Chondrocyte (in vitro differentiated cells): Measurements from ENCODE around the gene C4orf33. TPM values are rescaled to one million over a fixed set of nuclear protein-coding genes. Genes with fewer than 3 reads are reported as not detected.

Source experiments
- DNase-seq: peaks from one replicate; pipeline ENCODE4 v3.0.0; 2021; ENCODE audit warnings: mixed read lengths, low spot score
- H3K27ac Mint-ChIP-seq: one replicate; pipeline ENCODE4 v1.8.0; 2021; ENCODE audit warnings: mild to moderate bottlenecking, moderate library complexity, mixed read lengths; ENCODE audit not compliant: unreplicated experiment
- H3K27me3 Mint-ChIP-seq: 2 replicates; pipeline ENCODE4 v1.8.0; 2021; ENCODE audit warnings: low read depth, mixed read lengths
- H3K36me3 Mint-ChIP-seq: 2 replicates; pipeline ENCODE4 v1.8.0; 2021; ENCODE audit warnings: low read depth, mixed read lengths
- H3K4me1 Mint-ChIP-seq: 2 replicates; pipeline ENCODE4 v1.8.0; 2021; ENCODE audit warnings: low read depth, mild to moderate bottlenecking, mixed read lengths
- H3K4me3 Mint-ChIP-seq: one replicate; pipeline ENCODE4 v1.8.0; 2021; ENCODE audit warnings: mild to moderate bottlenecking, moderate library complexity, mixed read lengths; ENCODE audit not compliant: unreplicated experiment
- H3K9me3 Mint-ChIP-seq: 2 replicates; pipeline ENCODE4 v1.8.0; 2021; ENCODE audit warnings: low read depth, mixed read lengths
- total RNA-seq: library from RNA; stranded (reverse); gene quantifications from 3 replicates; pipeline ENCODE4 v1.2.1, GENCODE V29; 2021
- TF ChIP-seq, protein P1 (sequence below): fragments of 200-600 bp; sonication (generic); IDR thresholded peaks from 2 replicates; pipeline ENCODE4 v1.5.0; 2021; ENCODE audit warnings: antibody characterized with exemption, mild to moderate bottlenecking, moderate library complexity

The C4orf33 gene
- total RNA-seq, 1 donor from 2014 or later: 7.9 TPM

DNA sequence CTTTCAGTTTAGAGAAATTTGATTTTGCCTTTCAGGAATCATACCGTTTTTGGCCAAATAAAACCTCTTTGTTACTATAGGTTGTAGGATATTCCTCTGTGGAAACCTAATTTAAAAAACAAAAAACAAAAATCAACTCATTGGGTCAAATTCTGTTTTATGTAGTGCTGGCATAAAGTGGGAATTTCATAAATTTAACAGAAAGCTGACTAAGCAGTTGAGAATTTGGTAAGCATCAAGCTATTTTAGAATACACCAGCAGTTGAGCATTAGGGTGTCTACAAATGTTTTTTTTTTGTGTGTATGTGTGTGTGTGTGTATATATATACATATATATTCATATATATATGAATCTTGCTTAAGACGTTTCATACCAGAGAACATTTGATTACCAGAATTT lies 47.4 kb downstream of the C4orf33 start:
- TF ChIP-seq, protein P1, sequence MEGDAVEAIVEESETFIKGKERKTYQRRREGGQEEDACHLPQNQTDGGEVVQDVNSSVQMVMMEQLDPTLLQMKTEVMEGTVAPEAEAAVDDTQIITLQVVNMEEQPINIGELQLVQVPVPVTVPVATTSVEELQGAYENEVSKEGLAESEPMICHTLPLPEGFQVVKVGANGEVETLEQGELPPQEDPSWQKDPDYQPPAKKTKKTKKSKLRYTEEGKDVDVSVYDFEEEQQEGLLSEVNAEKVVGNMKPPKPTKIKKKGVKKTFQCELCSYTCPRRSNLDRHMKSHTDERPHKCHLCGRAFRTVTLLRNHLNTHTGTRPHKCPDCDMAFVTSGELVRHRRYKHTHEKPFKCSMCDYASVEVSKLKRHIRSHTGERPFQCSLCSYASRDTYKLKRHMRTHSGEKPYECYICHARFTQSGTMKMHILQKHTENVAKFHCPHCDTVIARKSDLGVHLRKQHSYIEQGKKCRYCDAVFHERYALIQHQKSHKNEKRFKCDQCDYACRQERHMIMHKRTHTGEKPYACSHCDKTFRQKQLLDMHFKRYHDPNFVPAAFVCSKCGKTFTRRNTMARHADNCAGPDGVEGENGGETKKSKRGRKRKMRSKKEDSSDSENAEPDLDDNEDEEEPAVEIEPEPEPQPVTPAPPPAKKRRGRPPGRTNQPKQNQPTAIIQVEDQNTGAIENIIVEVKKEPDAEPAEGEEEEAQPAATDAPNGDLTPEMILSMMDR: no peak
- Mint-ChIP-seq H3K27me3 (no peaks in the 10 kb centered on the region), H3K9me3 (no peaks in the 10 kb centered on the region), H3K27ac (no peak overlapping the region), H3K4me3 (no peak overlapping the region), H3K4me1 (peaks cover 15% of the 10 kb centered on the region), H3K36me3 (no peaks in the 10 kb centered on the region)
- no peak for DNase-seq

DNA sequence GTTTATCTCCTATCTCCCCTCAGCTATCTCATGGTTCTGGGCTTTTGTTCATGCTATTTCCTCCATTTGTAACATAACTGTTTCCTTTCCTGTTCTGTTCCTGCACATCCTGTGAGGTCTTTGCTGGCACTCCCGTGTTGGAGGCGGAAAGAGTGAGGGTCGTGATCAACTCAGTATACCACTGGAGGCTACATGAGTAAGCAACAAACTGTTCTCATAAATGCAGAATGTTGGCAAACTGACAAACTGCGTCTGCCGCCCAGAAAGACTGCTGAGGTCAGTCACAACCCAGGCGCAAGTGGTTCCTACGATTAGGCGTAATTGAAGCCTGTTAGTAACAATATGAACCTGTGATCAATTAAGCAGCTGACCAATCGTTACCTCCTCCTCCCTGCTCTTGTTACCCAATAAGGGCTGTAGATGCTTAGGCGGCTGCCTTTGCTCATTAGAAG lies 48.8 kb downstream of the C4orf33 start:
- no peaks in the 10 kb centered on the region for H3K27me3 Mint-ChIP-seq
- no peaks in the 10 kb centered on the region for H3K36me3 Mint-ChIP-seq
- DNase-seq: no peak
- H3K4me1 Mint-ChIP-seq: peaks cover 15% of the 10 kb centered on the region
- TF ChIP-seq, protein P1: no peak
- no peak overlapping the region for H3K27ac Mint-ChIP-seq
- no peaks in the 10 kb centered on the region for H3K9me3 Mint-ChIP-seq
- no peak overlapping the region for H3K4me3 Mint-ChIP-seq

DNA sequence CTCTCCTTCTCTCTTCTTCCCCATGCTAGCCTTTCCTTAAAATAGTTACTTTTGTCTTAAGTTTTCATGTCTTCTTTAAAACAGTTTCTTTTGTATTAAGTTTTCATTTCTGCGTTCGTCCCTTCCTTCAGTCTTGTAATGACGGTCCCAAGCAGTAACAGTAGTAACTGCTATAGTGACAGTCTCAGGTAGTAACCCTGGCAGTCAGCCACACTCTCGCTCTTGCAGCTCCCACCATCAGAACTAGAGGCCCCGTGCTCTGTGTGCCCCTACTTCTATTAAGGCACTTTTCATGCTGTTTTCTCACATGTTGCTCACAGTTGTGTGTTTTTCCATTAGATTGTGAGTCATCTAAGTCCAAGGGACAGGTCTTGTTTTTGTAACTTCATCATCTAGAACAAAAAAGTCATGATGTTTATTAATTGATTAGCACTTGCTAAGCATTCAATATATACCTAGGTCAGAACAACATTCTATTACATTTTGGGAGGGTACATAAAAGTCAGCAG lies 49.3 kb downstream of the C4orf33 start:
- Mint-ChIP-seq H3K4me3 (no peak overlapping the region), H3K9me3 (no peaks in the 10 kb centered on the region), H3K4me1 (peaks cover 15% of the 10 kb centered on the region), H3K27ac (no peak overlapping the region), H3K27me3 (no peaks in the 10 kb centered on the region), H3K36me3 (no peaks in the 10 kb centered on the region)
- no peak for DNase-seq
- TF ChIP-seq, protein P1: no peak

DNA sequence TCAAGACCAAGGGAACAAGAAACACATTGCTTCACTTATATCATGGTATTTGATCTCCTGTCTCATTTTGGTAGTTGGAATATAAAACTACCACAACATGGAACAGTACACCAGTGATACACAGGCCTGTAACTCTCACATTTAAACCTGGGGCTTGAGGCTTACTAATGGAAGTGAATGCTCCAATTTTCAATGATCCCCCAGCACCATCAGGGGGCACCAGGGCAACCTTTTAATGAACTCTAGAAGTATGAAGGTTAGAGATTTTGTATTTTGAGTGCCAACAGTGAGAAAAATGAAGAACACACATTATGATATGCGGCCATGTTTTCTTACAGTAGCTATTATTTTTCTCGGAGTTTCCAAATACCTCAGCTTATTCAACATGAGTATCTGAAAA lies 50.7 kb downstream of the C4orf33 start:
- Mint-ChIP-seq H3K27ac (no peak overlapping the region), H3K27me3 (no peaks in the 10 kb centered on the region), H3K4me3 (no peak overlapping the region), H3K4me1 (peaks cover 9% of the 10 kb centered on the region), H3K9me3 (no peaks in the 10 kb centered on the region), H3K36me3 (no peaks in the 10 kb centered on the region)
- TF ChIP-seq, protein P1: peak; percentile 16
- no peak for DNase-seq

DNA sequence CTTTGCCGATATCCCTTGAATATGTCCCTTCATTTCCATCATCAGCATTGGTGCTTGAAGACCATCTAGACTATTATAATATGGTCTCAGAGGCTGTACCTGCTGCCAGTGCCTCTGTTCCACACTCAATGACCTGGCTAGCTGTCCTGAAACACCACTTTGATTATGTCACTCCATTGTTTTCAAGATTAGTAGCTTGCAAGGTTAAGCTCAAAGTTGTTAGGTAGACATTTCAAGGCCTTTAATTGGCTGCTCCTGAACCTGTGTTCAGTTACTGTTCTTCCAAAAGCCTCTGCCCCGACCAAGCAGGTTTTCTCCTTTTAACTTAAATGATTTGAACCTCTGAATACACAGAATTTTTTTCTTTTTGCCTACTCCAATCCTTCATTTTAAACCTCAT lies 52.9 kb downstream of the C4orf33 start:
- no peak for DNase-seq
- Mint-ChIP-seq H3K27me3 (no peaks in the 10 kb centered on the region), H3K36me3 (no peaks in the 10 kb centered on the region), H3K4me1 (peaks cover 4% of the 10 kb centered on the region), H3K9me3 (no peaks in the 10 kb centered on the region), H3K4me3 (no peak overlapping the region), H3K27ac (no peak overlapping the region)
- TF ChIP-seq, protein P1: no peak
